T47D (cell line): Measurements from ENCODE around the gene ANKFN1.

Experiments
- DNase-seq, 2 experiments: peaks; one replicate each; pipeline versions ENCODE4 v3.0.0 to v3.0.0-alpha.2; 2011 to 2012; ENCODE audit warnings: low read depth in 1 of 2, low spot score in 1 of 2
- JUND ChIP-seq: IDR thresholded peaks from 2 replicates; pipeline ENCODE4 v1.6.1; 2012; ENCODE audit warnings: low read depth
- in situ Hi-C: cut with HindIII; loops from 2 replicates; pipeline ENCODE4 v1.10.0; 2016; ENCODE audit warnings: low sequenced_read_pairs, low pct_unique_long_range_greater_than_20kb

The ANKFN1 gene

GRCh38 chr17:56130026-56130425 lies 23.2 kb upstream of the ANKFN1 start:
- no peak for TF ChIP-seq JUND
- DNase-seq: no peak
- in situ Hi-C loops: no loop called here

GRCh38 chr17:56130631-56131030 lies 22.6 kb upstream of the ANKFN1 start:
- in situ Hi-C loops: no loop called here
- no peak for TF ChIP-seq JUND
- DNase-seq: no peak

GRCh38 chr17:56131431-56131830 lies 21.8 kb upstream of the ANKFN1 start:
- no peak for TF ChIP-seq JUND
- in situ Hi-C loops: no loop called here
- no peak for DNase-seq

GRCh38 chr17:56136301-56136700 lies 17.0 kb upstream of the ANKFN1 start:
- no peak for TF ChIP-seq JUND
- in situ Hi-C loops: no loop called here
- no peak for DNase-seq

- no peak for DNase-seq
- in situ Hi-C loops: no loop called here
- no peak for TF ChIP-seq JUND
These were observed 12.0 kb upstream of the ANKFN1 start for GRCh38 chr17:56141046-56141839.

GRCh38 chr17:56142325-56142724 lies 10.9 kb upstream of the ANKFN1 start:
- in situ Hi-C loops: no loop called here
- DNase-seq: no peak
- no peak for TF ChIP-seq JUND

GRCh38 chr17:56142781-56143180 lies 10.5 kb upstream of the ANKFN1 start:
- no peak for DNase-seq
- TF ChIP-seq JUND: no peak
- in situ Hi-C loops: no loop called here

- no peak for TF ChIP-seq JUND
- DNase-seq: peak in 1 of 2 experiments; percentile 47
- in situ Hi-C loops: no loop called here
These were observed 9.1 kb upstream of the ANKFN1 start for GRCh38 chr17:56144223-56144622.

GRCh38 chr17:56146534-56146933 lies 6.7 kb upstream of the ANKFN1 start:
- in situ Hi-C loops: no loop called here
- no peak for DNase-seq
- TF ChIP-seq JUND: no peak

- TF ChIP-seq JUND: no peak
- in situ Hi-C loops: no loop called here
- no peak for DNase-seq
These were observed 4.9 kb upstream of the ANKFN1 start for GRCh38 chr17:56148333-56148732.

- no peak for TF ChIP-seq JUND
- peak in 1 of 2 experiments; percentile 75 for DNase-seq
- in situ Hi-C loops: no loop called here
These were observed 3.8 kb upstream of the ANKFN1 start for GRCh38 chr17:56149266-56150036.

GRCh38 chr17:56150649-56151048 lies 2.6 kb upstream of the ANKFN1 start:
- TF ChIP-seq JUND: no peak
- in situ Hi-C loops: no loop called here
- DNase-seq: no peak

GRCh38 chr17:56157845-56158244 lies 4.6 kb downstream of the ANKFN1 start:
- no peak for DNase-seq
- in situ Hi-C loops: no loop called here
- no peak for TF ChIP-seq JUND
